Naive thymus-derived CD4-positive, alpha-beta T cell (primary cell): ENCODE results near the gene PRDX4. TPM values are rescaled to one million over a fixed set of nuclear protein-coding genes. Genes with fewer than 3 reads are reported as not detected.

ENCODE experiments used
- ATAC-seq: fragments of 150-1000 bp; cut with Tn5 transposase; 2 replicates; pipeline ENCODE4 v1.10.0; 2021; ENCODE audit warnings: mild to moderate bottlenecking, moderate library complexity
- CTCF ChIA-PET: fragments of 350-600 bp; sonication (Branson Sonifier 250); formaldehyde crosslinking; loops from one replicate; lab custom pipeline; 2021; ENCODE audit warnings: antibody characterized with exemption; lab: Charles Lee
- POLR2A ChIA-PET: fragments of 350-600 bp; sonication (Branson Sonifier 250); formaldehyde crosslinking; loops from one replicate; lab custom pipeline; 2021; ENCODE audit warnings: antibody characterized with exemption, inconsistent platforms; lab: Charles Lee
- DNase-seq, 9 donors: peaks; one replicate each; pipeline versions ENCODE4 v3.0.0 to v3.0.0-alpha.2; 2020 to 2022; ENCODE audit warnings: mixed read lengths in 1 of 9
- H3K27ac ChIP-seq: one replicate; pipeline ENCODE4 v1.7.0; 2013; ENCODE audit warnings: mild to moderate bottlenecking, low read depth, low read length, moderate library complexity
- H3K27me3 ChIP-seq, 2 donors: one replicate each; pipeline ENCODE4 v1.7.0; 2013; ENCODE audit warnings: low read length in 2 of 2, mild to moderate bottlenecking in 2 of 2, moderate library complexity in 2 of 2; ENCODE audit not compliant: control insufficient read depth in 2 of 2, insufficient read depth in 2 of 2
- H3K36me3 ChIP-seq, 3 experiments: 1 replicate in 2 of 3; 2 replicates in 1 of 3; pipeline ENCODE4 v1.7.0; 2013; ENCODE audit warnings: low read length in 3 of 3, mild to moderate bottlenecking in 3 of 3, moderate library complexity in 1 of 3; ENCODE audit not compliant: insufficient read depth in 3 of 3, control insufficient read depth in 2 of 3
- H3K4me1 ChIP-seq, 2 donors: one replicate each; pipeline ENCODE4 v1.7.0; 2013; ENCODE audit warnings: low read length in 2 of 2, mild to moderate bottlenecking in 2 of 2, moderate library complexity in 1 of 2; ENCODE audit not compliant: control insufficient read depth in 2 of 2, insufficient read depth in 2 of 2
- H3K4me3 ChIP-seq: 2 replicates; pipeline ENCODE4 v1.7.0; 2013; ENCODE audit warnings: mild to moderate bottlenecking, low read length
- H3K9me3 ChIP-seq, 3 experiments: 1 replicate in 2 of 3; 2 replicates in 1 of 3; pipeline ENCODE4 v1.7.0; 2013; ENCODE audit warnings: low read length in 3 of 3; ENCODE audit not compliant: control insufficient read depth in 2 of 3
- H3K27ac Mint-ChIP-seq, 9 donors: one replicate each; pipeline ENCODE4 v1.8.0; 2020 to 2022; ENCODE audit warnings: mixed read lengths in 9 of 9, mild to moderate bottlenecking in 8 of 9, moderate library complexity in 5 of 9, inconsistent platforms in 2 of 9
- H3K27me3 Mint-ChIP-seq, 5 donors: one replicate each; pipeline ENCODE4 v1.8.0; 2021 to 2022; ENCODE audit warnings: mixed read lengths in 5 of 5, mild to moderate bottlenecking in 1 of 5
- H3K36me3 Mint-ChIP-seq, 5 donors: one replicate each; pipeline ENCODE4 v1.8.0; 2020 to 2022; ENCODE audit warnings: mixed read lengths in 5 of 5, mild to moderate bottlenecking in 3 of 5, inconsistent platforms in 1 of 5
- H3K4me1 Mint-ChIP-seq, 7 donors: one replicate each; pipeline ENCODE4 v1.8.0; 2020 to 2022; ENCODE audit warnings: mixed read lengths in 7 of 7, mild to moderate bottlenecking in 3 of 7, inconsistent platforms in 1 of 7
- H3K4me3 Mint-ChIP-seq, 10 donors: one replicate each; pipeline ENCODE4 v1.8.0; 2020 to 2022; ENCODE audit warnings: mild to moderate bottlenecking in 10 of 10, mixed read lengths in 10 of 10, moderate library complexity in 6 of 10, inconsistent platforms in 2 of 10
- H3K9me3 Mint-ChIP-seq, 11 donors: one replicate each; pipeline ENCODE4 v1.8.0; 2020 to 2022; ENCODE audit warnings: mixed read lengths in 11 of 11, mild to moderate bottlenecking in 4 of 11, inconsistent platforms in 1 of 11, moderate library complexity in 1 of 11
- intact Hi-C, 2 donors: fragments of 100-400 bp; cut with micrococcal nuclease; formaldehyde crosslinking; loops; one replicate each; pipeline ENCODE4 v1.15.1; 2023
- polyA plus RNA-seq, 2 donors: library from polyadenylated mRNA; unstranded; fragments of 300-500 nt; fragmentation: Illumina TruSeq; gene quantifications; one replicate each; pipeline ENCODE4 v1.2.3, GENCODE V29; 2021
- total RNA-seq, 6 experiments: library from RNA in 5 of 6; stranded (reverse) in 5 of 6; gene quantifications; 1 replicate in 5 of 6; 2 replicates in 1 of 6; pipeline ENCODE4 v1.2.3 and lab custom pipeline; 2021 to 2026

The PRDX4 gene
- total and polyA plus RNA-seq, 7 experiments from 2014 or later, result 8.0 to 43.9 (median 14.8) TPM

- Mint-ChIP-seq H3K4me3 (no peak overlapping the region), H3K36me3 (no peaks in the 10 kb centered on the region), H3K27ac (no peak overlapping the region), H3K27me3 (no peaks in the 10 kb centered on the region), H3K4me1 (peaks cover 0 to 4% (median 0%) of the 10 kb centered on the region in 7 donors), H3K9me3 (no peaks in the 10 kb centered on the region)
- H3K4me3 ChIP-seq, result no peak overlapping the region
- H3K4me1 ChIP-seq, result no peaks in the 10 kb centered on the region
- POLR2A ChIA-PET, result no interaction called here
- CTCF ChIA-PET, result interaction anchor here (5.4 kb wide), 1 partner anchor 208 kb away, joined by 36 read pairs; no protein-coding TSS in a partner anchor
- no peak overlapping the region for H3K27ac ChIP-seq
- ATAC-seq (peak; percentile 78), DNase-seq (peak in 7 of 9 donors; percentile 7 to 40 (median 34))
- H3K36me3 ChIP-seq, result no peaks in the 10 kb centered on the region
- H3K9me3 ChIP-seq, result no peaks in the 10 kb centered on the region
- intact Hi-C loops, result loop anchor here (1.0 to 10.0 kb wide), 5 partner anchors 62 to 360 kb away; partner anchors contain the start of gene EIF2S3 (in 2 of the 2)
- no peaks in the 10 kb centered on the region for H3K27me3 ChIP-seq
Observed at GRCh38 chrX:23694606-23695005, 27.3 kb downstream of the PRDX4 start.

GRCh38 chrX:23699636-23700194 lies 32.4 kb downstream of the PRDX4 start:
- intact Hi-C loops, result loop anchor here in 1 of 2 donors (10.0 kb wide), 1 partner anchor 355 kb away; the partner anchor contains the start of gene EIF2S3

GRCh38 chrX:23704673-23705206 lies 37.4 kb downstream of the PRDX4 start:
- ChIA-PET POLR2A (no interaction called here), CTCF (no interaction called here)
- H3K9me3 ChIP-seq, result no peaks in the 10 kb centered on the region
- no peak for DNase-seq
- H3K27me3 ChIP-seq, result no peaks in the 10 kb centered on the region
- Mint-ChIP-seq H3K4me3 (no peak overlapping the region), H3K9me3 (no peaks in the 10 kb centered on the region), H3K36me3 (peaks cover 0 to 17% (median 6%) of the 10 kb centered on the region in 5 donors), H3K4me1 (peaks cover 0 to 3% (median 0%) of the 10 kb centered on the region in 7 donors), H3K27me3 (no peaks in the 10 kb centered on the region), H3K27ac (no peak overlapping the region)
- no peaks in the 10 kb centered on the region for H3K4me1 ChIP-seq
- H3K27ac ChIP-seq, result no peak overlapping the region
- no peaks in the 10 kb centered on the region for H3K36me3 ChIP-seq
- no peak for ATAC-seq
- intact Hi-C loops, result no loop called here
- H3K4me3 ChIP-seq, result no peak overlapping the region

More at GRCh38 chrX:23699636-23700194, 32.4 kb downstream of the PRDX4 start:
- H3K4me1 ChIP-seq, result no peaks in the 10 kb centered on the region
- no peak overlapping the region for H3K27ac ChIP-seq
- ATAC-seq (peak; percentile 64), DNase-seq (peak in 1 of 9 donors; percentile 7)
- H3K36me3 ChIP-seq, result no peaks in the 10 kb centered on the region
- Mint-ChIP-seq H3K4me1 (peaks cover 0 to 4% (median 0%) of the 10 kb centered on the region in 7 donors), H3K9me3 (no peaks in the 10 kb centered on the region), H3K27me3 (no peaks in the 10 kb centered on the region), H3K4me3 (peak overlapping the region in 9 of 10 donors; percentile 21 to 78 (median 65)), H3K27ac (peak overlapping the region in 1 of 9 donors; percentile 67), H3K36me3 (peaks cover 0 to 11% (median 6%) of the 10 kb centered on the region in 5 donors)
- ChIA-PET POLR2A (interaction anchor here (0.8 kb wide), 1 partner anchor 234 kb away, joined by 3 read pairs; no protein-coding TSS in a partner anchor), CTCF (interaction anchor here (2.7 kb wide), 1 partner anchor 202 kb away, joined by 9 read pairs; no protein-coding TSS in a partner anchor)
- H3K4me3 ChIP-seq, result no peak overlapping the region
- H3K27me3 ChIP-seq, result no peaks in the 10 kb centered on the region
- no peaks in the 10 kb centered on the region for H3K9me3 ChIP-seq

GRCh38 chrX:23705235-23705634 lies 37.9 kb downstream of the PRDX4 start:
- ChIA-PET POLR2A (no interaction called here), CTCF (no interaction called here)
- Mint-ChIP-seq H3K4me1 (no peaks in the 10 kb centered on the region), H3K27me3 (no peaks in the 10 kb centered on the region), H3K27ac (no peak overlapping the region), H3K4me3 (no peak overlapping the region), H3K9me3 (no peaks in the 10 kb centered on the region), H3K36me3 (peaks cover 0 to 17% (median 6%) of the 10 kb centered on the region in 5 donors)
- Histone ChIP-seq H3K27me3 (no peaks in the 10 kb centered on the region), H3K4me1 (no peaks in the 10 kb centered on the region), H3K4me3 (no peak overlapping the region), H3K27ac (no peak overlapping the region), H3K36me3 (no peaks in the 10 kb centered on the region), H3K9me3 (no peaks in the 10 kb centered on the region)
- no peak for ATAC-seq
- DNase-seq, result no peak
- intact Hi-C loops, result no loop called here

- H3K4me3 ChIP-seq, result no peak overlapping the region
- Mint-ChIP-seq H3K4me1 (peaks cover 0 to 4% (median 0%) of the 10 kb centered on the region in 7 donors), H3K9me3 (peaks cover 0 to 2% (median 0%) of the 10 kb centered on the region in 11 donors), H3K27ac (no peak overlapping the region), H3K36me3 (peaks cover 0 to 30% (median 11%) of the 10 kb centered on the region in 5 donors), H3K27me3 (no peaks in the 10 kb centered on the region), H3K4me3 (no peak overlapping the region)
- H3K27ac ChIP-seq, result no peak overlapping the region
- H3K4me1 ChIP-seq, result no peaks in the 10 kb centered on the region
- no peaks in the 10 kb centered on the region for H3K9me3 ChIP-seq
- no peak for DNase-seq
- ATAC-seq, result no peak
- CTCF ChIA-PET, result no interaction called here
- POLR2A ChIA-PET, result no interaction called here
- no peaks in the 10 kb centered on the region for H3K27me3 ChIP-seq
- intact Hi-C loops, result no loop called here
- no peaks in the 10 kb centered on the region for H3K36me3 ChIP-seq
Observed at GRCh38 chrX:23720117-23720677, 52.9 kb downstream of the PRDX4 start.

- peaks cover 0 to 6% (median 0%) of the 10 kb centered on the region in 7 donors for H3K4me1 Mint-ChIP-seq
Observed at GRCh38 chrX:23726191-23726590, 58.9 kb downstream of the PRDX4 start.

More at GRCh38 chrX:23726191-23726590, 58.9 kb downstream of the PRDX4 start:
- Histone ChIP-seq H3K4me1 (no peaks in the 10 kb centered on the region), H3K27me3 (no peaks in the 10 kb centered on the region), H3K9me3 (no peaks in the 10 kb centered on the region), H3K4me3 (no peak overlapping the region), H3K36me3 (peaks cover 0 to 5% (median 0%) of the 10 kb centered on the region in 3 experiments), H3K27ac (no peak overlapping the region)
- peaks cover 0 to 23% (median 12%) of the 10 kb centered on the region in 5 donors for H3K36me3 Mint-ChIP-seq
- intact Hi-C loops, result no loop called here
- H3K9me3 Mint-ChIP-seq, result no peaks in the 10 kb centered on the region
- peak; percentile 47 for ATAC-seq
- ChIA-PET POLR2A (no interaction called here), CTCF (no interaction called here)
- DNase-seq, result no peak
- H3K27me3 Mint-ChIP-seq, result no peaks in the 10 kb centered on the region
- peak overlapping the region in 2 of 9 donors; percentile 32 to 41 for H3K27ac Mint-ChIP-seq
- H3K4me3 Mint-ChIP-seq, result no peak overlapping the region
